Measurements from ENCODE around the gene TECPR1.
"Not testable (repeated sequence)": the region's sequence is repeated elsewhere in the genome, so short reads cannot be mapped to it uniquely, and the experiment has no call there.

TECPR1 gene

GRCh38 chr7:98225913-98226614, 26.0 kb downstream of the TECPR1 start:
- no peak for DNase-seq

DNA sequence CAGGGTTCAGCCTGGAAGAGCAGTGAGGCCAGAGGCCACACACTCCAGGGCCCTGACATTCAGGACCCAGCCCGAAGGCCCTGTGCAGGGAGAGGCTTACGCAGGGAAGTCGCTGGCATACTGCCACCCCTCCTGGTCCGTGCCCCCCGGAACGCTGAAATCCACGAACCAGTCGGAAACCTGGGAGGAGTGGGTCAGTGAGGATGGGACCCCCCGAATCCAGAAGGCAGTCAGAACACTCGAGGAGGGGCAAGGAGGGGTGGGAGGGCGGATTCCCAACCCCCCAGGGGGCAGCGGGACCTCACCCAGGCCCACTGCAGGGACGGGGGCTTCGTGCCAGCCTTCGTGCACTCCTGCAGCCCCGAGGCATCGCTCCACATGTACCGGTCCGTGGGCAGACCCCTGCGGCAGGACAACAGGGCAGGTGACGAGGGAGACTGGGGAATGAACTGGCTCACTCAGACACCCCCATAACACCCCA, 27.3 kb downstream of the TECPR1 start:
- DNase-seq: no peak

DNA sequence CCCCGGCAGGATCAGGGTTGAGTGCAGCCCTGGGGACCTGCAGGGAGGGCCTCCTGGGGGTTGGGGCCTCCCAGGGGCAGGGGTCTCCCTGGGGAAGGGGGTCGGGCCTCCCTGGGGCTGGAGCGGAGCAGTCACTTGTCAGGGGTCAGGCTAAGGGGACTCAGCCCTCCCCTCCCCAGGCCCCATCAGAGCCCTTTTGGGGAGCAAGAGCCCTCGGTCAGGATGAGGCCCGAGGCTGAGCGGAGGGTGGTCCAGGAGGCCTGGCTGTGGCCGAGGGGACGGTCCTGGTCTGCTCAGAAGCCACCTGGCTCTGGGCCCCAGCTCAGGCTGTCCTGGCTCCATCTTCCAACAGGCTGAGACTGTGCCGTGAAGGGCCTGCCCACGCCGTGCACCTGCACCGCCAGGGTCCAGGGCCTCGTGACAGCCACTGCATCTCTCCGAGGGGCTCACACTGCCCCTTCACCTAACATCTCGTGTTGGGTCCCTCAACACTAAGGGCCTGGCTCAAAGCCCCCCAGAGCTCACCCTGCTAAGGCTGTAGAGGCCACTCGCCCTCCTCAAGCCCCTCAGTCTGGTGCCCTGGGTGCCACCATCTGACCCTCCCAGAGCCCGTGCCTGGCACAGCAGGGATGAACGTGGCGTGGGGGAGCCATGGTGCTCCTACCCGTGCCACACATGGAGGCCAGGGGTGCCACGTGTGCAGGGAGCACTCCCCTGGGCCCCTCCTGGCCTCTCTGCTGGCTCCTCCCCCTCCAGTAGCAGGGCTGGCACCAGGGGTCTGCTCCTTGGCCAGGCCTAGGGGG, 27.9 kb downstream of the TECPR1 start:
- no peak for DNase-seq

GRCh38 chr7:98223351-98223897, 28.6 kb downstream of the TECPR1 start:
- DNase-seq: no peak

- no peak for DNase-seq
Measured at GRCh38 chr7:98222533-98223195, 29.4 kb downstream of the TECPR1 start.

- no peak for DNase-seq
Measured at GRCh38 chr7:98221611-98222532, 30.2 kb downstream of the TECPR1 start.

GRCh38 chr7:98219382-98219781, 32.6 kb downstream of the TECPR1 start:
- DNase-seq: not testable (repeated sequence)

- DNase-seq: no peak
Measured at GRCh38 chr7:98217623-98218582, 34.1 kb downstream of the TECPR1 start.

DNA sequence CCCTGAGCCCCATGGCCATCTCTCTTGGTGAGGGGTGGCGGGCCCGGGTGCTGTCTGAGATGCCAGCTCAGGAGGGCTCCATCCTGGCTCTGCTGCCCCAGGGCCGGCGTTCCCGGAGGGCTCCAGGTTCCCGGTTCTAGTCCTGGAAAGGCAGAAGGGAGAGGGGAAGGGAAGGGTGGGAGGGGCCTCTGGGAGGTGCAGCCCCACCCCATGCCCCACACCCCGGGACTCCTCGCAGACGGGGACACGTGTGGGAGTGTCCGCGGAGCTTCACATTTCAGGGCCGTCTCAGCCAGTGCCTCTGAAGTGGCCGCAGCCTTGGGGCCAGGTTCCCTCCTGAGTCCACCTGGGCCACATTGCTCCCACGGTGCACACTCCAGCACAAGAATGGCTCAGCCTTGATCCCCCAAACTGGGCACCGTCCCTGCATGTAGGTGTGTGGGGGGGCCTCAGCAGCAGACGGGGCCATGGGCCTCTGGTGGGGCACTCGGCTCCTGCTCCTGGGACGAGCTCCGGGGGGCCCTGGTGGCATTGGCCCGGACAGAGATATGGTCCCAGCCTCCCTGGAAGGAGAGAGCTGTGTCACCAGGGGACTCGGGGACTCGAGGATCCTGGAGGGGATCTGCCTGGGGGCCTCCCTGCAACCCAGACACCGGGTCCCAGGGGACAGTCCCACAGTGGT, 35.0 kb downstream of the TECPR1 start:
- no peak for DNase-seq

GRCh38 chr7:98215561-98216495, 36.2 kb downstream of the TECPR1 start:
- no peak for DNase-seq

- no peak for DNase-seq
Measured at GRCh38 chr7:98214811-98215321, 37.2 kb downstream of the TECPR1 start.

GRCh38 chr7:98213888-98214810, 37.9 kb downstream of the TECPR1 start:
- no peak for DNase-seq

- DNase-seq: no peak
Measured at GRCh38 chr7:98213296-98213887, 38.6 kb downstream of the TECPR1 start.

GRCh38 chr7:98212532-98213041, 39.4 kb downstream of the TECPR1 start:
- no peak for DNase-seq

GRCh38 chr7:98211676-98212531, 40.1 kb downstream of the TECPR1 start:
- DNase-seq: no peak

- DNase-seq: peak; percentile 62 to 63
Measured at GRCh38 chr7:98211221-98211675, 40.8 kb downstream of the TECPR1 start, which contains the start of gene BHLHA15. Gene BHLHA15, plus strand, starts transcription at chr7:98211439. Its CDS starts 871 bp downstream, at chr7:98212310.
